HUES48 (cell line): ENCODE measurements around the gene PRKAB1.
A peak's percentile ranks its signal among the peaks of the same experiment; 100 is the strongest.
"Not testable (repeated sequence)": the region's sequence is repeated elsewhere in the genome, so short reads cannot be mapped to it uniquely, and the experiment has no call there.

Experiments used
- H3K27ac ChIP-seq: one replicate; pipeline ENCODE4 v1.7.0; 2013; ENCODE audit warnings: low read depth, low read length, inconsistent platforms
- H3K27me3 ChIP-seq: 2 replicates; pipeline ENCODE4 v1.6.1; 2013; ENCODE audit warnings: mild to moderate bottlenecking, low read length; ENCODE audit not compliant: control insufficient read depth, insufficient read depth
- H3K36me3 ChIP-seq: 2 replicates; pipeline ENCODE4 v1.6.1; 2013; ENCODE audit warnings: low read length; ENCODE audit not compliant: control insufficient read depth, insufficient read depth
- H3K4me1 ChIP-seq: 2 replicates; pipeline ENCODE4 v1.6.1; 2013; ENCODE audit warnings: mild to moderate bottlenecking, low read length; ENCODE audit not compliant: control insufficient read depth, insufficient read depth
- H3K4me3 ChIP-seq: 2 replicates; pipeline ENCODE4 v1.5.1; 2013; ENCODE audit warnings: mild to moderate bottlenecking, low read depth, low read length
- H3K9ac ChIP-seq: 2 replicates; pipeline ENCODE4 v1.6.1; 2013; ENCODE audit warnings: mild to moderate bottlenecking, low read depth, low read length, moderate library complexity
- H3K9me3 ChIP-seq: 2 replicates; pipeline ENCODE4 v1.6.1; 2013; ENCODE audit warnings: low read length; ENCODE audit not compliant: control insufficient read depth, insufficient read depth

PRKAB1 gene, protein sequence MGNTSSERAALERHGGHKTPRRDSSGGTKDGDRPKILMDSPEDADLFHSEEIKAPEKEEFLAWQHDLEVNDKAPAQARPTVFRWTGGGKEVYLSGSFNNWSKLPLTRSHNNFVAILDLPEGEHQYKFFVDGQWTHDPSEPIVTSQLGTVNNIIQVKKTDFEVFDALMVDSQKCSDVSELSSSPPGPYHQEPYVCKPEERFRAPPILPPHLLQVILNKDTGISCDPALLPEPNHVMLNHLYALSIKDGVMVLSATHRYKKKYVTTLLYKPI

DNA sequence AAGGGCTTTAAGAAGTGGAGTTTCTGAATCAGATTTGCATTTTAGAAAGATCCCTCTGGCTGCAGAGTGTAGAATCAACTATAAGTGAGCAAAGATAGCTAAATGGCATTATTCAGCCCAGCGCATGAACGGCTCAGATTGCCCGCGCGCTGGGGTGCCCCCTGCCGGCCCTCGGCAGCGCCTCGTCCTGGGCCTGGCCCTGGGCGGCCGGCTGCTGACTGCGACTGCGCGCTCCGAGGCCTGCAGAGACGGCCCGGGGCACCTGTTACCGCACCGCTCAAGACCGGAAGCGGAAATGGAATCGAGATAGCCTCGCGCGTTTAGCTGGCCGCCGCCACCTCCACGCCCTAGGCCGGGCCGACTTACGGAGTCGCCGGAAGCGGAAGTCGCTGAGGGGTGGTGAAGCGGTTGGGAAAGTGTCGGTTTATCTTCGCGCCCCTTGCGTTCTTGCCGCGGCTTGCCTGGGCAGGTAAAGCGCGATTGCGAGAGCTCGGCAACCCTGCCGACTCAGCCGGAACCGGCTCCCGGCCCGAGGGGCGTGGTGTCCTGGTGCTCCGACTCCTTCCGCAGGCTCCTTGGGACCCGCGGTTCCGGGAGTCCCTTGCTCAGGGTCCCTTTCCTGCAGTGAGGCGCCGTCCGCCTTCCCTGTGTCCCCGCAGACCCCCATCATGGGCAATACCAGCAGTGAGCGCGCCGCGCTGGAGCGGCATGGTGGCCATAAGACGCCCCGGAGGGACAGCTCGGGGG, at the start of gene PRKAB1:
PRKAB1 (plus strand) TSS at position 557 of the 747 bp plus-strand sequence; CDS start at position 669, 112 bp downstream.
- peak within 1 kb of the TSS; percentile 93 for H3K4me3 ChIP-seq
- H3K9ac ChIP-seq = peak within 1 kb of the TSS; percentile 84
- H3K4me1 ChIP-seq = peaks cover 7% of the 10 kb centered on the region
- H3K27me3 ChIP-seq = no peaks in the 10 kb centered on the region
- H3K27ac ChIP-seq = peak within 1 kb of the TSS; percentile 97
- no peaks in the 10 kb centered on the region for H3K9me3 ChIP-seq
- peaks cover 31% of the 10 kb centered on the region for H3K36me3 ChIP-seq

DNA sequence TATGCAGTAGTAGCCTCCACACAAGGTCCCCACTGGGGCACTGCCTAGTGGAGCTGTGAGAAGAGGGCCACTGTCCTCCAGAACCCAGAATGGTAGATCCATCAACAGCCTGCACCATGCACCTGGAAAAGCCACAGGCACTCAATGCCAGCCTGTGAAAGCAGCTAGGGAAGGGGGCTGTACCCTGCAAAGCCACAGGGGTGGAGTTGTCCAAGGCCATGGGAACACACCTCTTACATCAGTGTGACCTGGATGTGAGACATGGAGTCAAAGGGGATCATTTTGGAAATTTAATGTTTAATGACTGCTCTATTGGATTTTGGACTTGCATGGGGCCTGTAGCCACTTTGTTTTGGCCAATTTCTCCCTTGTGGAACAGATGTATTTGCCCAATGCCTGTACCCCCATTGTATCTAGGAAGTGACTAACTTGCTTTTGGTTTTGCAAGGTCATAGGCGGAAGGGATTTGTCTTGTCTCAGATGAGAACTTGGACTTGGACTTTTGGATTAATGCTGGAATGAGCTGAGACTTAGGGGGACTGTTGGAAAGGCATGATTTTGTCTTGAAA, 49.5 kb upstream of the PRKAB1 start:
- H3K9ac ChIP-seq, H3K27me3 ChIP-seq, H3K27ac ChIP-seq, H3K4me3 ChIP-seq, H3K36me3 ChIP-seq, H3K9me3 ChIP-seq, H3K4me1 ChIP-seq: not testable (repeated sequence)

DNA sequence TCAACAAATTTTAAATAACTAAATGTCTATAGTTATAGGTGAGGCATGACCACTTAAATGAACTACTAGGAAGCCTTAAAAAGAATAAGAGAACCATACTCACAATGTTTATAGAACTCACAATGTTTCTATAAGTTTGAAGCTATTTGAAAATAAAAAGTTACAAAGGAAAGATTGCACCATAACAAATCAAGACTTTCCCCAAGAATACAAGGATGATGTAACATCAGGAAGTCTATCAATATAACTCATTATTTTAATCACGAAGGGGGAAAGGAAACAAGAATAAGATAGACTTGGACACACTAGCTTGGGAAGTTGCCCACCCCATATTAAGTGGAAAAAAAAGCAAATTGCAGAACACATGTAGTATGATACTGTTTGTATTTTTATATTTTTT, 47.4 kb upstream of the PRKAB1 start:
- H3K4me1 ChIP-seq = no peaks in the 10 kb centered on the region
- no peak overlapping the region for H3K4me3 ChIP-seq
- no peaks in the 10 kb centered on the region for H3K27me3 ChIP-seq
- H3K27ac ChIP-seq = no peak overlapping the region
- H3K9ac ChIP-seq = no peak overlapping the region
- no peaks in the 10 kb centered on the region for H3K36me3 ChIP-seq
- peaks cover 8% of the 10 kb centered on the region; the same call in 1 of the 2 replicates for H3K9me3 ChIP-seq

DNA sequence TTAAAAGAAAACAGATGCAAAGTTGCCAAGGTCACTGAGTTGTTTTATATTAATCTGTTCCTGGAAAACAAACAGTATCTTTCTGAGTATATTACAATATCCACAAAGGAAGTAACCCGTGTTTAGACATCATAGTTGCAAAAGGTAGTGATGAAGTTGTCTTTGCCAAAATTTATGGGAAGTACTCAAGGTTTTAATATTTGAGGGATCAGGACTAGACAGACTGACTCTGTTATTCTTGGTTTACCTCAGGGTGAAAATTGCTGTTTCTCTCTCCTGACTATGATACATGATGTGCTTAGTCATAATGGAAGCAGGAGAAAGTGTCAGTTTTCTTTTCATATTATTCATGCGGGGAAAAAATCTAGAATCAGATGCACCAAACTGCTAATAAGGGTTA, 46.1 kb upstream of the PRKAB1 start:
- no peak overlapping the region for H3K4me3 ChIP-seq
- H3K27me3 ChIP-seq = no peaks in the 10 kb centered on the region
- no peak overlapping the region for H3K9ac ChIP-seq
- H3K36me3 ChIP-seq = no peaks in the 10 kb centered on the region
- no peak overlapping the region for H3K27ac ChIP-seq
- H3K4me1 ChIP-seq = no peaks in the 10 kb centered on the region
- H3K9me3 ChIP-seq = peaks cover 8% of the 10 kb centered on the region; the same call in 1 of the 2 replicates

DNA sequence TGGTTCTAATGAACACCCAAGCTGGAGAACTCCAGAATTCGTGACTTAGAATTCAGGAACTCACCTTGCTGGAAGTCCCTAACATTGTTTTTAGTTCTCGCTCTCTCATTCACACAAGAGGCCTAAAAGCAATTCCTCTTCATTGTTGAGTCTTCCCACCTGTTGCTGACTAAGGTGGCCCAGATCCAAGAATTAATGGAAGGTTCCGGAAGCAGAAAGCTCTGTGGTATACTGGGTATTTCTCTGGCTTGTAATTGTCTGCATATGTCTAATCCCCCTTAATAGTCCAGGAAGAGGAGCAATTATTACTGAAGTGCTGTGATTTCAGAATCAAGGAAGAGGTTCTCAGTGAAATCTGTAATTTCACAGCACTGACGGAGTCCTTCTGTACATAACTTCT, 43.0 kb upstream of the PRKAB1 start:
- no peak overlapping the region for H3K27ac ChIP-seq
- H3K4me3 ChIP-seq = no peak overlapping the region

DNA sequence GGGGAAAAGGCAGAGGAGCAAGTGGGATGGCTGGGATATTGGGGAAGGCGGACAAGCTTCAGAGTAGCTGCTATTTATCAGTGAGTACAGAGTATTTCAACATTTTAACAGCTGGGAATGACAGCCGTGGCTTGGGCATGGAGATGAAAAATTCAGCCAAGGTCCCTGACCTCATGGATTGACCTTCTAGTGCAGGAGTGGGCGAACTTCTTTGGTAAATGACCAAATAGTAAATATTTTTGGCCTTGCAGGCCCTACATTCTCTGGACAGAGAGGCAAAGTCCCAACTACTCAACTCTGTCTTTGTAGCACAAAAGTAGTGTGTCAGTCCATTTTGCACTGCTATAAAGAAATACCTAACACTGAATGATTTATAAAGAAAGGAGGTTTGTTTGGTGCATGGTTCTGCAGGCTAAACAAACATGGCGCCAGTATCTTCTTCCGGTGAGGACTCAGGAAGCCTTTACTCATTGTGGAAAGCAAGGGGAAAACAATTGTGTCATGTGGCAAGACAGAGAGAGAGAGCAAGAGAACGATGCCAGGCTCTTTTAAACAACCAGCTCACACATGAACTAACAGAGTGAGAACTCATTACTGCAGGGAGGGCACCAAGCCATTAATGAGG, 40.8 kb upstream of the PRKAB1 start:
- Histone ChIP-seq H3K4me3 (no peak overlapping the region), H3K27ac (no peak overlapping the region), H3K4me1 (no peaks in the 10 kb centered on the region), H3K9ac (no peak overlapping the region), H3K36me3 (no peaks in the 10 kb centered on the region), H3K9me3 (no peaks in the 10 kb centered on the region), H3K27me3 (no peaks in the 10 kb centered on the region)

More for the DNA sequence above, 43.0 kb upstream of the PRKAB1 start:
- H3K4me1 ChIP-seq = no peaks in the 10 kb centered on the region
- no peaks in the 10 kb centered on the region for H3K9me3 ChIP-seq
- H3K9ac ChIP-seq = no peak overlapping the region
- no peaks in the 10 kb centered on the region for H3K36me3 ChIP-seq
- no peaks in the 10 kb centered on the region for H3K27me3 ChIP-seq

DNA sequence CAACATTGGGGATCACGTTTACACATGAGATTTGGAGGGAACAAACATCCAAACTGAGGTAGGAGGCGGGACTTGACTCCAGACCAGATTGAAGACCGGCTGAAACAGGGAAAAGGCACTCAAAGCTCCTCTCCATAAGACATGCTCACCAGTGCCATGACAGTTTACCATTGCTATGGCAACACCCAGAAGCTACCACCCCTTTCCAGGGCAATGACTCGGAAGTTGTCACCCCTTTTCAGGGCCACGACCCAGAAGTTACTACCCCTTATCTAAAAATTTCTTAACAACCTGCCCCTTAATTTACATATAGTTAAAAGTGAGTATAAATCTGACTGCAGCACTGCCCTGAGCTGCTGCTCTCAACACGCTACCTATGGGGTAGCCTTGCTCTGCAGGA, 40.2 kb upstream of the PRKAB1 start:
- Histone ChIP-seq H3K4me1 (no peaks in the 10 kb centered on the region), H3K27me3 (no peaks in the 10 kb centered on the region), H3K4me3 (no peak overlapping the region), H3K9me3 (no peaks in the 10 kb centered on the region), H3K27ac (no peak overlapping the region), H3K9ac (no peak overlapping the region), H3K36me3 (no peaks in the 10 kb centered on the region)

DNA sequence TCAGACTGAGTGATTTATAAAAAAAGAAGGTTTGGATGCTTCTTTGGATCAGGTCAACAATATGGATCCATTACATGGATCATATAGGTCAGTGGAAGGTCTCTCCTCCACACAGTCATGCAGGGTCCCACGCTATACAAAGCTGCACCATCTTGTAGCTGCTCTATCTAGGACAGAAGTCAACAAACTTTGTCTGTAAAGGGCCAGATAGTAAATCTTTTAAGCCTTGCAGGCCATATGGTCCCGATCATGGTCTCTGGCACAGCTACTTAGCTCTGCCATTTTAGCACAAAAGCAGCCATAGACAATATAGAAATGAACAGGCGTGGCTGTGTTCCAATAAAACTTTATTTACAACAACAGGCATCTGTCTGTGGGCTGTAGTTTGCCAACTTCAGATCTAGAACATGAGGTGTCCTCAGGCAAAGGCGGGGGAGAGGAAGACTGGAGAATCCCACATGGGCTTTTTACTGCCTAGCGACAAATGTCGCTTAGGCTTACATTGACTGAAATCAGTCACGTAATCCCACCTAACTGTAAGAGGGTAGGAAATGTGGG, 37.6 kb upstream of the PRKAB1 start:
- Histone ChIP-seq H3K27me3 (no peaks in the 10 kb centered on the region), H3K36me3 (no peaks in the 10 kb centered on the region), H3K27ac (no peak overlapping the region), H3K4me1 (no peaks in the 10 kb centered on the region), H3K9ac (no peak overlapping the region), H3K4me3 (no peak overlapping the region), H3K9me3 (no peaks in the 10 kb centered on the region)

DNA sequence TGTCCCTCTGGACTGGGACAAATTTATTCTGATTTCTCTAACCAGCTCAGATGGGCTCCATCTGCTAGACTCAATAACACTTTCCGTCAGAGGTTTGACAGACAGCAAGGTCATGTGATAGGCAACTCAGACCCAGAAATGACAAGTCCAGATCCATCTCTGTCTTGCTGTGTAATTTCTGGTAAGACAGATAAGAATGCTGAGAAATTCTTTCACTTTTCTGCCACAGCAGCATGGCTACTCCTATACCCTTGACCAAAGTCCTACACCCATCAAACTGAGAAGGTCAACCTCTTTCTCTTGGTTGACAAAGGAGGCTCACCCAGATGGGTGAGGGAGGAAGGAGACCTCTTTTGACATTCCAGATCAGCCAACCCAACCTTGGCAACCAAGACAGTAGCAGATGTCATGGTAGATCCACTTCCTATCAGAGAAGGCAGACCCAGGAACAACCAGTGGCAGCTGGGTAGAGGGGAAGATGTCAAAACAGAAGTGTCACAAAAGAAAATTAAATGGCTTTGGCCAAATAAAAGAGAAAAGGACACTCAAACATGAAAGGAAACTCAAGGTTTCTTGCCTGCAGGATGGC, 36.9 kb upstream of the PRKAB1 start:
- Histone ChIP-seq H3K9ac (no peak overlapping the region), H3K4me1 (no peaks in the 10 kb centered on the region), H3K9me3 (no peaks in the 10 kb centered on the region), H3K4me3 (no peak overlapping the region), H3K36me3 (no peaks in the 10 kb centered on the region), H3K27ac (no peak overlapping the region), H3K27me3 (no peaks in the 10 kb centered on the region)

DNA sequence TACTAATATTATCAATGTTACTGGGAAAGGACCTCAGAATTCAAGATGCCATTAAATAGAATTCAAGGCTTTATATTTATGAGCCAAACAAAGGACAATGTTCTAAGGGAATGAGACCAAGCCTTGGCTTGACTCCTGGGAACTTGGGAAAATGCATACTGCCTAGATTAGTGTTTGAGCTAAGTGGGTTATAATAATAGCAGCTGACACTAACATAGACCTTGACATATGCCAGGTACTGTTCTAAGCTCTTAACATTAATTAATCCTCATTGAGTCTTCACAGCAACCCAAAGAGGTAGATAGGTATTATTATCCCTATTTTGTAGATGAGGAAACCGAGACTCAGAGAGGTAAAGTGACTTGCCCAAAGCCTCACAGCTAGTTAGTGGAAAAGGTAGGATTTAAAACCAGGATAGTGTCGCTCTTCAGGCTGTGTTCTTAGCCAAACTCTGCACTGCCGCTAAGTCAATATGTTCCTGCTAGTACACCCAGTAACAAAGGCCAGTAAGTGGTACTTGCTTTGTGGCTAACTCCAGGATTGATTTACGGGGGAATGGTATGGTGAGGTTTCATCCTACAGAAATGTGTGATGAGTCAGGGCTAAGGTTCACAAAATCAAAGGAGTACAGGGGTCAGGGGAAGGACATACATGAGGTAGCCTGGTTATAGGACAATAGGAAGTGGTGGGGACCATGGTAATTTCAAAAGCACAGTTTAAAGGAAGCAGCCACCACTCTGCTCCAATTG, 35.8 kb upstream of the PRKAB1 start:
- Histone ChIP-seq H3K27me3 (no peaks in the 10 kb centered on the region), H3K4me1 (no peaks in the 10 kb centered on the region), H3K9ac (no peak overlapping the region), H3K4me3 (no peak overlapping the region), H3K27ac (no peak overlapping the region), H3K9me3 (no peaks in the 10 kb centered on the region), H3K36me3 (no peaks in the 10 kb centered on the region)
